ENCODE data around the gene CACNA1E. TPM values are rescaled to one million over a fixed set of nuclear protein-coding genes. Genes with fewer than 3 reads are reported as not detected.

The CACNA1E gene
- not detected in 2 replicates for total RNA-seq
- long read RNA-seq, result 0 reads

- Mint-ChIP-seq H3K27ac (ENCODE audit: unreplicated experiment) (no peak within 1 kb of the TSS), H3K4me1 (ENCODE audit: unreplicated experiment) (peaks cover 8% of the 10 kb centered on the region)
Observed at GRCh38 chr1:181483285-181484195, at the start of gene CACNA1E. CACNA1E (plus strand) TSS chr1:181483517; CDS start chr1:181483745, 228 bp downstream.

GRCh38 chr1:181433931-181434330 is 49.4 kb upstream of the CACNA1E start:
- Mint-ChIP-seq H3K27me3 (ENCODE audit: unreplicated experiment) (peaks cover 10% of the 10 kb centered on the region), H3K9me3 (ENCODE audit: unreplicated experiment) (no peaks in the 10 kb centered on the region), H3K27ac (ENCODE audit: unreplicated experiment) (no peak overlapping the region)

More at GRCh38 chr1:181483285-181484195, at the start of gene CACNA1E:
- peak; percentile 75 for DNase-seq (ENCODE audit: extremely low spot score, unreplicated experiment)
- H3K9me3 Mint-ChIP-seq (ENCODE audit: unreplicated experiment), result no peaks in the 10 kb centered on the region
- H3K36me3 Mint-ChIP-seq (ENCODE audit: unreplicated experiment), result no peaks in the 10 kb centered on the region
- H3K4me3 Mint-ChIP-seq (ENCODE audit: unreplicated experiment), result peak within 1 kb of the TSS; percentile 51
- TF ChIP-seq CTCF (IDR thresholded peaks at IDR 0.05), result no peak
- H3K27me3 Mint-ChIP-seq (ENCODE audit: unreplicated experiment), result peaks cover 65% of the 10 kb centered on the region

GRCh38 chr1:181438013-181438412 is 45.3 kb upstream of the CACNA1E start:
- no peaks in the 10 kb centered on the region for H3K36me3 Mint-ChIP-seq (ENCODE audit: unreplicated experiment)
- no peak for DNase-seq (ENCODE audit: extremely low spot score, unreplicated experiment)
- peaks cover 9% of the 10 kb centered on the region for H3K27me3 Mint-ChIP-seq (ENCODE audit: unreplicated experiment)
- no peaks in the 10 kb centered on the region for H3K9me3 Mint-ChIP-seq (ENCODE audit: unreplicated experiment)
- TF ChIP-seq CTCF (IDR thresholded peaks at IDR 0.05), result no peak
- H3K4me3 Mint-ChIP-seq (ENCODE audit: unreplicated experiment), result no peak overlapping the region
- no peaks in the 10 kb centered on the region for H3K4me1 Mint-ChIP-seq (ENCODE audit: unreplicated experiment)
- H3K27ac Mint-ChIP-seq (ENCODE audit: unreplicated experiment), result no peak overlapping the region

More at GRCh38 chr1:181433931-181434330, 49.4 kb upstream of the CACNA1E start:
- no peak overlapping the region for H3K4me3 Mint-ChIP-seq (ENCODE audit: unreplicated experiment)
- no peaks in the 10 kb centered on the region for H3K4me1 Mint-ChIP-seq (ENCODE audit: unreplicated experiment)
- TF ChIP-seq CTCF (IDR thresholded peaks at IDR 0.05), result no peak
- H3K36me3 Mint-ChIP-seq (ENCODE audit: unreplicated experiment), result no peaks in the 10 kb centered on the region
- DNase-seq (ENCODE audit: extremely low spot score, unreplicated experiment), result no peak

- no peaks in the 10 kb centered on the region for H3K36me3 Mint-ChIP-seq (ENCODE audit: unreplicated experiment)
- no peak overlapping the region for H3K27ac Mint-ChIP-seq (ENCODE audit: unreplicated experiment)
- H3K4me3 Mint-ChIP-seq (ENCODE audit: unreplicated experiment), result no peak overlapping the region
- H3K27me3 Mint-ChIP-seq (ENCODE audit: unreplicated experiment), result no peaks in the 10 kb centered on the region
- DNase-seq (ENCODE audit: extremely low spot score, unreplicated experiment), result peak; percentile 51
- H3K9me3 Mint-ChIP-seq (ENCODE audit: unreplicated experiment), result no peaks in the 10 kb centered on the region
- H3K4me1 Mint-ChIP-seq (ENCODE audit: unreplicated experiment), result no peaks in the 10 kb centered on the region
- no peak for TF ChIP-seq CTCF (IDR thresholded peaks at IDR 0.05)
Observed at GRCh38 chr1:181440510-181440909, 42.8 kb upstream of the CACNA1E start.

- no peak overlapping the region for H3K27ac Mint-ChIP-seq (ENCODE audit: unreplicated experiment)
- no peaks in the 10 kb centered on the region for H3K4me1 Mint-ChIP-seq (ENCODE audit: unreplicated experiment)
- H3K9me3 Mint-ChIP-seq (ENCODE audit: unreplicated experiment), result no peaks in the 10 kb centered on the region
- H3K27me3 Mint-ChIP-seq (ENCODE audit: unreplicated experiment), result no peaks in the 10 kb centered on the region
- no peaks in the 10 kb centered on the region for H3K36me3 Mint-ChIP-seq (ENCODE audit: unreplicated experiment)
- no peak overlapping the region for H3K4me3 Mint-ChIP-seq (ENCODE audit: unreplicated experiment)
- DNase-seq (ENCODE audit: extremely low spot score, unreplicated experiment), result peak; percentile 49
- no peak for TF ChIP-seq CTCF (IDR thresholded peaks at IDR 0.05)
Observed at GRCh38 chr1:181442181-181442525, 41.2 kb upstream of the CACNA1E start.
